Measurements from ENCODE around the gene TCEAL1.

Gene TCEAL1

GRCh38 chrX:103607364-103608305, 21.1 kb upstream of the TCEAL1 start, which contains the start of gene TCEAL3:
Gene TCEAL3, plus strand, starts transcription at chrX:103607963. Its CDS starts 1,102 bp downstream, at chrX:103609065.
- Mint-ChIP-seq H3K27me3 (ENCODE audit: low read depth) (no peaks in the 10 kb centered on the region), H3K9me3 (no peaks in the 10 kb centered on the region), H3K27ac (peak within 1 kb of the TSS; percentile 75 to 91 (median 77)), H3K4me1 (no peaks in the 10 kb centered on the region), H3K4me3 (peak within 1 kb of the TSS; percentile 83 to 96 (median 90)), H3K36me3 (ENCODE audit: low read depth) (peaks cover 18% of the 10 kb centered on the region)
- no peak for TF ChIP-seq CTCF (IDR thresholded peaks at IDR 0.05; ENCODE audit: unreplicated experiment in 3 of 3)

GRCh38 chrX:103608306-103608963, 20.3 kb upstream of the TCEAL1 start:
- Mint-ChIP-seq H3K27me3 (ENCODE audit: low read depth) (no peaks in the 10 kb centered on the region), H3K9me3 (no peaks in the 10 kb centered on the region), H3K36me3 (ENCODE audit: low read depth) (peaks cover 12% of the 10 kb centered on the region), H3K4me1 (no peaks in the 10 kb centered on the region), H3K27ac (peak overlapping the region; percentile 75 to 91 (median 77)), H3K4me3 (peak overlapping the region; percentile 83 to 90 (median 87))
- no peak for TF ChIP-seq CTCF (IDR thresholded peaks at IDR 0.05; ENCODE audit: unreplicated experiment in 3 of 3)

GRCh38 chrX:103610282-103610681, 18.5 kb upstream of the TCEAL1 start:
- H3K9me3 Mint-ChIP-seq: no peaks in the 10 kb centered on the region
- no peak overlapping the region for H3K27ac Mint-ChIP-seq
- TF ChIP-seq CTCF (IDR thresholded peaks at IDR 0.05; ENCODE audit: unreplicated experiment in 3 of 3): no peak
- H3K36me3 Mint-ChIP-seq (ENCODE audit: low read depth): peaks cover 17% of the 10 kb centered on the region
- H3K4me3 Mint-ChIP-seq: peak overlapping the region; percentile 58 to 80 (median 59)
- no peaks in the 10 kb centered on the region for H3K27me3 Mint-ChIP-seq (ENCODE audit: low read depth)
- H3K4me1 Mint-ChIP-seq: no peaks in the 10 kb centered on the region

GRCh38 chrX:103613362-103613890, 15.3 kb upstream of the TCEAL1 start:
- no peaks in the 10 kb centered on the region for H3K27me3 Mint-ChIP-seq (ENCODE audit: low read depth)
- peaks cover 27% of the 10 kb centered on the region for H3K36me3 Mint-ChIP-seq (ENCODE audit: low read depth)
- H3K4me3 Mint-ChIP-seq: no peak overlapping the region
- TF ChIP-seq CTCF (IDR thresholded peaks at IDR 0.05; ENCODE audit: unreplicated experiment in 3 of 3): no peak
- no peak overlapping the region for H3K27ac Mint-ChIP-seq
- peaks cover 4% of the 10 kb centered on the region for H3K9me3 Mint-ChIP-seq
- H3K4me1 Mint-ChIP-seq: no peaks in the 10 kb centered on the region

- no peak overlapping the region for H3K4me3 Mint-ChIP-seq
- H3K27ac Mint-ChIP-seq: no peak overlapping the region
- no peaks in the 10 kb centered on the region for H3K27me3 Mint-ChIP-seq (ENCODE audit: low read depth)
- peaks cover 4% of the 10 kb centered on the region for H3K9me3 Mint-ChIP-seq
- TF ChIP-seq CTCF (IDR thresholded peaks at IDR 0.05; ENCODE audit: unreplicated experiment in 3 of 3): no peak
- peaks cover 37% of the 10 kb centered on the region for H3K36me3 Mint-ChIP-seq (ENCODE audit: low read depth)
- no peaks in the 10 kb centered on the region for H3K4me1 Mint-ChIP-seq
Observed at GRCh38 chrX:103614999-103615398, 13.8 kb upstream of the TCEAL1 start.
